ENCODE data around the gene C10orf71.

The C10orf71 gene

DNA sequence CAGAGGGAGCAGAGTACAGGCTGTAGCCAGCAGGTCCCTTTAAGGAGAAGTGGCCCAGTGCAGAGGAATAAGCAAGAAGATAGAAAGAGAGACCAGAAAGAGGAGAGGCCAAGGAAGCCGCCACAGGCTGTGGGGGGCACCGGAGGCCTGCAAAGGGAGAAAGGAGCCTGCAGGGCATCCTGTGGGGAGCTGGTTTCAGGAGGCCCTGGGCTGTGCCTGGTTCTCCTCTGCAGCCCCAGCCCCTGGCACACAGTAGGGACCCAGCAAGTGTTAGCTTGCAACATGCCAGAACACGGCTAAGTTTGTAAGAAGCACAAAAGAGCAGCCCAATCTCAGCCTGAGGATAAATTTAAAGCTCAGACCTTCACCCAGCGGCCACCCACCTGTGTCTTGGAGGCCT lies 12.3 kb upstream of the C10orf71 start:
- H3K4me3 ChIP-seq (ENCODE audit: low read length), result no peak overlapping the region
- H3K9me3 ChIP-seq (ENCODE audit: control insufficient read depth, insufficient read depth, low read length), result no peaks in the 10 kb centered on the region
- peaks cover 7% of the 10 kb centered on the region for H3K27me3 ChIP-seq (ENCODE audit: control insufficient read depth, low read length)
- H3K4me1 ChIP-seq (ENCODE audit: control insufficient read depth, low read length), result no peaks in the 10 kb centered on the region
- H3K4me2 ChIP-seq (ENCODE audit: low read length), result no peak overlapping the region
- no peaks in the 10 kb centered on the region for H4K20me1 ChIP-seq (ENCODE audit: control insufficient read depth, insufficient read depth, low read depth, low read length)
- H3K36me3 ChIP-seq (ENCODE audit: control insufficient read depth, low read length), result no peaks in the 10 kb centered on the region
- no peak for TF ChIP-seq EZH2phosphoT487 (IDR thresholded peaks at IDR 0.05; ENCODE audit: borderline replicate concordance, low read length)
- TF ChIP-seq, protein P1, sequence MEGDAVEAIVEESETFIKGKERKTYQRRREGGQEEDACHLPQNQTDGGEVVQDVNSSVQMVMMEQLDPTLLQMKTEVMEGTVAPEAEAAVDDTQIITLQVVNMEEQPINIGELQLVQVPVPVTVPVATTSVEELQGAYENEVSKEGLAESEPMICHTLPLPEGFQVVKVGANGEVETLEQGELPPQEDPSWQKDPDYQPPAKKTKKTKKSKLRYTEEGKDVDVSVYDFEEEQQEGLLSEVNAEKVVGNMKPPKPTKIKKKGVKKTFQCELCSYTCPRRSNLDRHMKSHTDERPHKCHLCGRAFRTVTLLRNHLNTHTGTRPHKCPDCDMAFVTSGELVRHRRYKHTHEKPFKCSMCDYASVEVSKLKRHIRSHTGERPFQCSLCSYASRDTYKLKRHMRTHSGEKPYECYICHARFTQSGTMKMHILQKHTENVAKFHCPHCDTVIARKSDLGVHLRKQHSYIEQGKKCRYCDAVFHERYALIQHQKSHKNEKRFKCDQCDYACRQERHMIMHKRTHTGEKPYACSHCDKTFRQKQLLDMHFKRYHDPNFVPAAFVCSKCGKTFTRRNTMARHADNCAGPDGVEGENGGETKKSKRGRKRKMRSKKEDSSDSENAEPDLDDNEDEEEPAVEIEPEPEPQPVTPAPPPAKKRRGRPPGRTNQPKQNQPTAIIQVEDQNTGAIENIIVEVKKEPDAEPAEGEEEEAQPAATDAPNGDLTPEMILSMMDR (IDR thresholded peaks at IDR 0.05; ENCODE audit: low read depth, low read length, poor library complexity, severe bottlenecking), result no peak
- no peaks in the 10 kb centered on the region for H3F3A ChIP-seq (ENCODE audit: control insufficient read depth, insufficient read depth)
- no peaks in the 10 kb centered on the region for H3K9me2 ChIP-seq (replicated peaks; ENCODE audit: control insufficient read depth, low read length)
- H3K79me2 ChIP-seq (ENCODE audit: control insufficient read depth, low read length), result no peaks in the 10 kb centered on the region
- H3K27ac ChIP-seq (ENCODE audit: low read depth, low read length), result no peak overlapping the region

DNA sequence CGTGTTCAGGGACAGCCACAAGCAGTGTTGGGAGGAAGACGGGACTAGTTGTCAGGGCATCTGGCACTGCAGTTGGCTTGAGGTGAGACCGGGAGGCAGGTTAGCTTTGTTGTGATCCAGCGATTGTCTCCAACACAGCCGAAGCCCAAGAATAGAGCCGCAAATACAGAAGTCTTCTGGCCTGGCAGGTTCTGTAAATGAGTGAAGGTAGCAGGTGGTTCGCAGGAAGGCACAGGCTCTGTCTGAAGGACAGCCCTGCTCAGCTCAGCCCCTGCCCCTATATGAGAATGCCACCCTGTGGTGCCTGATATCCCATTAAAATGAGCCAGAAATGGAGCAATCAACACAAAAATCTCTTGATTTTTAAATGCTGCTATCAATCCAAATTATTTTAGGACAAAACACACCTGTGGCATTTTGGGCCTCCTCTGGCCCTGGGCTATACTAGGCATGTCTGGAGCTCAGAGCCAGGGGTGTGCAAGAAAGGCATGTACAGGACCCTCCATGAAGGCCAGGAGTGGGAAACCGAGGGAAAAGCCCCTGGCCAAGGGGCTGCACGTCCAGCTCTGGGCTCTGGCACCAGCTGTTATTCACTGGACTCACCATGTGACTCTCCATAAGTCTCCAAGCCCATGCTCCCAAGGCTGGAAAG lies 11.2 kb upstream of the C10orf71 start:
- H3K4me3 ChIP-seq (ENCODE audit: low read length), result no peak overlapping the region
- H3K27me3 ChIP-seq (ENCODE audit: control insufficient read depth, low read length), result peaks cover 9% of the 10 kb centered on the region
- no peak overlapping the region for H3K27ac ChIP-seq (ENCODE audit: low read depth, low read length)
- H3K9me3 ChIP-seq (ENCODE audit: control insufficient read depth, insufficient read depth, low read length), result no peaks in the 10 kb centered on the region
- H3F3A ChIP-seq (ENCODE audit: control insufficient read depth, insufficient read depth), result no peaks in the 10 kb centered on the region
- no peaks in the 10 kb centered on the region for H3K4me1 ChIP-seq (ENCODE audit: control insufficient read depth, low read length)
- H3K9me2 ChIP-seq (replicated peaks; ENCODE audit: control insufficient read depth, low read length), result no peaks in the 10 kb centered on the region
- H3K4me2 ChIP-seq (ENCODE audit: low read length), result no peak overlapping the region
- H3K79me2 ChIP-seq (ENCODE audit: control insufficient read depth, low read length), result no peaks in the 10 kb centered on the region
- no peaks in the 10 kb centered on the region for H3K36me3 ChIP-seq (ENCODE audit: control insufficient read depth, low read length)
- no peak for TF ChIP-seq EZH2phosphoT487 (IDR thresholded peaks at IDR 0.05; ENCODE audit: borderline replicate concordance, low read length)
- TF ChIP-seq, protein P1 (IDR thresholded peaks at IDR 0.05; ENCODE audit: low read depth, low read length, poor library complexity, severe bottlenecking), result no peak
- no peaks in the 10 kb centered on the region for H4K20me1 ChIP-seq (ENCODE audit: control insufficient read depth, insufficient read depth, low read depth, low read length)

DNA sequence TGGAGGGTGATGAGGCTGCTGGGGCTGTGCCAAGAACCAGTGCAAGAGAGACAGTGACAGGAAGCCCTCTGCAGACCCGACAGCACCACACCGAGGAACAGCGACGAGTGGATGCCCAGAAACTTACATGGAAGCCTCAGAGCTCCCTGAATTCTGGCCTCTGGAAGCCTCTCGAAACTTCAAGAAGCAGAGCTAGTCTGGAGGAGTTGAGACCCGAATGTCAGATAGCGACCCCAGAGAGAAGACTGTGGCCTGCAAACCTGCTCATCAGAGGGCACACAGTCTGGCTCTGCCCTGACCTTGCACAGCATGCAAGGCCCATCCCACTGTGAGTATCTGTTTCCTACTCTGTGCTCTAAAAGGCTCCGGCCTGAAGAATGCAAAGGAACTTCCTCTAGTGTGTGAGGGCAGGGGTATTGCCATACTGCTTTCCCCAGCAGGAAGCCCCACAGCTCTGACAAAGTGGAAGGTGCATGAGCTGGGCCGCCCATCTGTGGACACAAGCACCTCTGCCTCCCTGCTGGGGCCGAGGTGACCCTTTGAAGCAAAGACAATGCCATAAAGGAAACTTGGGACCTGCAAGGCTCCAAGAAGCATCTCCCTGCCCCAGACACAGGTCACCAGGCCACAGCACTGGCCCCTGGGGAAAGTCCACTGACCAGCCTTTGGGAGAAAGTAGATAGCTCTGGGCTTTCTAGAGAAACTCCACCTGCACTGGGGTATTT lies 10.5 kb upstream of the C10orf71 start:
- Histone ChIP-seq H3K9me3 (ENCODE audit: control insufficient read depth, insufficient read depth, low read length) (no peaks in the 10 kb centered on the region), H3K4me3 (ENCODE audit: low read length) (no peak overlapping the region), H3K4me1 (ENCODE audit: control insufficient read depth, low read length) (no peaks in the 10 kb centered on the region), H3F3A (ENCODE audit: control insufficient read depth, insufficient read depth) (no peaks in the 10 kb centered on the region), H3K4me2 (ENCODE audit: low read length) (no peak overlapping the region), H4K20me1 (ENCODE audit: control insufficient read depth, insufficient read depth, low read depth, low read length) (no peaks in the 10 kb centered on the region), H3K36me3 (ENCODE audit: control insufficient read depth, low read length) (no peaks in the 10 kb centered on the region), H3K79me2 (ENCODE audit: control insufficient read depth, low read length) (no peaks in the 10 kb centered on the region), H3K9me2 (replicated peaks; ENCODE audit: control insufficient read depth, low read length) (no peaks in the 10 kb centered on the region), H3K27ac (ENCODE audit: low read depth, low read length) (no peak overlapping the region), H3K27me3 (ENCODE audit: control insufficient read depth, low read length) (peaks cover 9% of the 10 kb centered on the region)
- TF ChIP-seq EZH2phosphoT487 (IDR thresholded peaks at IDR 0.05; ENCODE audit: borderline replicate concordance, low read length), result no peak
- TF ChIP-seq, protein P1 (IDR thresholded peaks at IDR 0.05; ENCODE audit: low read depth, low read length, poor library complexity, severe bottlenecking), result no peak

Measured in DOHH2 (cell line).